HG03457 (cell line): ENCODE results near the gene TMEM163.
"Not testable (repeated sequence)": the region's sequence is repeated elsewhere in the genome, so short reads cannot be mapped to it uniquely, and the experiment has no call there.

ENCODE experiments used
- ATAC-seq: cut with Tn5 transposase; IDR thresholded peaks from one replicate; pipeline ENCODE4 v1.9.1; 2021; ENCODE audit warnings: moderate number of reproducible peaks; ENCODE audit not compliant: unreplicated experiment

The TMEM163 gene

GRCh38 chr2:134724341-134724740, 5.5 kb upstream of the TMEM163 start:
- ATAC-seq = no peak

- not testable (repeated sequence) for ATAC-seq
Measured at GRCh38 chr2:134723742-134724141, 4.9 kb upstream of the TMEM163 start.

- ATAC-seq = no peak
Measured at GRCh38 chr2:134722728-134723127, 3.9 kb upstream of the TMEM163 start.

GRCh38 chr2:134721596-134721995, 2.8 kb upstream of the TMEM163 start:
- no peak for ATAC-seq

GRCh38 chr2:134718023-134718816, 580 bp downstream of the TMEM163 start:
- no peak for ATAC-seq

GRCh38 chr2:134717286-134718022, 1.3 kb downstream of the TMEM163 start:
- no peak for ATAC-seq

GRCh38 chr2:134716721-134717243, 2.0 kb downstream of the TMEM163 start:
- no peak for ATAC-seq

- ATAC-seq = no peak
Measured at GRCh38 chr2:134715932-134716643, 2.7 kb downstream of the TMEM163 start.

GRCh38 chr2:134714228-134714627, 4.6 kb downstream of the TMEM163 start:
- no peak for ATAC-seq

- no peak for ATAC-seq
Measured at GRCh38 chr2:134713606-134714005, 5.2 kb downstream of the TMEM163 start.

GRCh38 chr2:134713176-134713575, 5.6 kb downstream of the TMEM163 start:
- ATAC-seq = no peak

- ATAC-seq = no peak
Measured at GRCh38 chr2:134712736-134713135, 6.1 kb downstream of the TMEM163 start.

GRCh38 chr2:134712299-134712698, 6.5 kb downstream of the TMEM163 start:
- no peak for ATAC-seq

GRCh38 chr2:134711692-134712091, 7.1 kb downstream of the TMEM163 start:
- ATAC-seq = no peak

- ATAC-seq = no peak
Measured at GRCh38 chr2:134707330-134707676, 11.5 kb downstream of the TMEM163 start.

GRCh38 chr2:134706587-134707329, 12.0 kb downstream of the TMEM163 start:
- no peak for ATAC-seq

GRCh38 chr2:134705861-134706586, 12.8 kb downstream of the TMEM163 start:
- no peak for ATAC-seq

- no peak for ATAC-seq
Measured at GRCh38 chr2:134704173-134704572, 14.6 kb downstream of the TMEM163 start.

GRCh38 chr2:134703426-134703825, 15.4 kb downstream of the TMEM163 start:
- no peak for ATAC-seq

- ATAC-seq = no peak
Measured at GRCh38 chr2:134700730-134701129, 18.1 kb downstream of the TMEM163 start.
